ENCODE measurements around the gene ADGRD1.

- TF ChIP-seq CTCF (IDR thresholded peaks at IDR 0.05) (no peak), POLR2A (IDR thresholded peaks at IDR 0.05) (no peak)
Observed at GRCh38 chr12:130934753-130935152, 19.0 kb upstream of the ADGRD1 start.
